A172 (cell line): Measurements from ENCODE around the gene SYDE2. TPM values are rescaled to one million over a fixed set of nuclear protein-coding genes. Genes with fewer than 3 reads are reported as not detected.
"Not testable (repeated sequence)": the region's sequence is repeated elsewhere in the genome, so short reads cannot be mapped to it uniquely, and the experiment has no call there.

Experiments used
- DNase-seq: peaks from one replicate; pipeline ENCODE4 v3.0.0-alpha.2; 2015; ENCODE audit warnings: low spot score
- total RNA-seq: library from RNA; depleted of rRNA; stranded (reverse); fragments of >200 nt; shearing (Covaris generic); gene quantifications from 2 replicates; pipeline ENCODE4 v1.2.3, GENCODE V29; 2014; rRNA removed

The SYDE2 gene
- total RNA-seq: 2.9 and 4.2 TPM in 2 replicates

- peak; percentile 49 for DNase-seq
Measured at GRCh38 chr1:85200463-85201339, at the start of gene SYDE2. Gene SYDE2, minus strand, starts transcription at chr1:85201016. Its CDS starts 20 bp downstream, at chr1:85200996.

- DNase-seq: not testable (repeated sequence)
Measured at GRCh38 chr1:85249042-85249441, 48.2 kb upstream of the SYDE2 start.

- DNase-seq: no peak
Measured at GRCh38 chr1:85245891-85246290, 45.1 kb upstream of the SYDE2 start.

GRCh38 chr1:85245456-85245855, 44.6 kb upstream of the SYDE2 start:
- DNase-seq: no peak

- peak; percentile 14 for DNase-seq
Measured at GRCh38 chr1:85244271-85245061, 43.6 kb upstream of the SYDE2 start.

GRCh38 chr1:85243372-85243771, 42.6 kb upstream of the SYDE2 start:
- DNase-seq: no peak

GRCh38 chr1:85240643-85241042, 39.8 kb upstream of the SYDE2 start:
- DNase-seq: no peak

- DNase-seq: peak; percentile 5
Measured at GRCh38 chr1:85240174-85240601, 39.4 kb upstream of the SYDE2 start.

- DNase-seq: no peak
Measured at GRCh38 chr1:85237613-85238012, 36.8 kb upstream of the SYDE2 start.

GRCh38 chr1:85230305-85230977, 29.6 kb upstream of the SYDE2 start:
- no peak for DNase-seq

GRCh38 chr1:85229574-85230097, 28.8 kb upstream of the SYDE2 start:
- peak; percentile 14 for DNase-seq

- no peak for DNase-seq
Measured at GRCh38 chr1:85228972-85229371, 28.2 kb upstream of the SYDE2 start.

- DNase-seq: no peak
Measured at GRCh38 chr1:85225624-85226380, 25.0 kb upstream of the SYDE2 start.

- no peak for DNase-seq
Measured at GRCh38 chr1:85224734-85225623, 24.2 kb upstream of the SYDE2 start.

GRCh38 chr1:85224295-85224694, 23.5 kb upstream of the SYDE2 start:
- DNase-seq: no peak

- no peak for DNase-seq
Measured at GRCh38 chr1:85223334-85223733, 22.5 kb upstream of the SYDE2 start.

GRCh38 chr1:85220756-85221201, 20.0 kb upstream of the SYDE2 start:
- DNase-seq: no peak

- no peak for DNase-seq
Measured at GRCh38 chr1:85219853-85220610, 19.2 kb upstream of the SYDE2 start.

- no peak for DNase-seq
Measured at GRCh38 chr1:85216697-85217096, 15.9 kb upstream of the SYDE2 start.
